GM12801 (cell line): ENCODE results near the gene SLF2.

Experiments
- TF ChIP-seq, protein P1 (sequence below): IDR thresholded peaks from one replicate; pipeline ENCODE4 v1.5.1; 2011; ENCODE audit warnings: control low read depth; ENCODE audit not compliant: insufficient read length; ENCODE audit errors: extremely low read depth

SLF2 gene

DNA sequence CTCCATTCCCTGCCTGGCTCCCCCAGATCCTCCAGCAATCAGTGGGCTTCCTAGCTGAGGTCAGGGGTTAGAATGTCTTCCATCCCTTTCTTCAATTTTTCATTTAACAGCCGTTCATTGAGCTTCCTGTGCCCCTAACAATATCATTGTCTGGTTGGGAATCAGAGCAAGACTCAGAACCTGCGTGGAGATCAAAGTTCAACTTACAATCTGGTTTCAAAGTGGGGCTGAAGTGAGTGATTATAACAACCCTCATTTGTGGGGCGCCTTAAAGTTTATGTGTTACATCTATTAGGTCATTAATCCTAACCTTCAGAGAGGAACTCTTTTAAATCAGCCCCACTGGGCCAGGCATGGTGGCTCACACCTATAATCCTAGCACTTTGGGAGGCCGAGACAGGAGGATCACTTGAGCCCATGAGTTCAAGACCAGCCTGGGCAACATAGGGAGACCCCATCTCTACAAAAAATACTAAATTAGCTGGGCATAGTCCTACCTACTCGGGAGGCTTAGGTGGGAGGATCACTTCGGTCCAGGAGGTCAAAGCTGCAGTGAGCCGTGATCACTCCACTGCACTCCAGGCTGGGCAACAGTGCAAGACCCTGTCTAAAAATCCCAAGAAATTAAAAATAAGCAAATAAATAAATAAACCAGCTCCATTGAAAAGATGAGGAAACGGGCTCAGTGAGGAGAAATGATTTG lies 45.4 kb upstream of the SLF2 start:
- TF ChIP-seq, protein P1, sequence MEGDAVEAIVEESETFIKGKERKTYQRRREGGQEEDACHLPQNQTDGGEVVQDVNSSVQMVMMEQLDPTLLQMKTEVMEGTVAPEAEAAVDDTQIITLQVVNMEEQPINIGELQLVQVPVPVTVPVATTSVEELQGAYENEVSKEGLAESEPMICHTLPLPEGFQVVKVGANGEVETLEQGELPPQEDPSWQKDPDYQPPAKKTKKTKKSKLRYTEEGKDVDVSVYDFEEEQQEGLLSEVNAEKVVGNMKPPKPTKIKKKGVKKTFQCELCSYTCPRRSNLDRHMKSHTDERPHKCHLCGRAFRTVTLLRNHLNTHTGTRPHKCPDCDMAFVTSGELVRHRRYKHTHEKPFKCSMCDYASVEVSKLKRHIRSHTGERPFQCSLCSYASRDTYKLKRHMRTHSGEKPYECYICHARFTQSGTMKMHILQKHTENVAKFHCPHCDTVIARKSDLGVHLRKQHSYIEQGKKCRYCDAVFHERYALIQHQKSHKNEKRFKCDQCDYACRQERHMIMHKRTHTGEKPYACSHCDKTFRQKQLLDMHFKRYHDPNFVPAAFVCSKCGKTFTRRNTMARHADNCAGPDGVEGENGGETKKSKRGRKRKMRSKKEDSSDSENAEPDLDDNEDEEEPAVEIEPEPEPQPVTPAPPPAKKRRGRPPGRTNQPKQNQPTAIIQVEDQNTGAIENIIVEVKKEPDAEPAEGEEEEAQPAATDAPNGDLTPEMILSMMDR: no peak

DNA sequence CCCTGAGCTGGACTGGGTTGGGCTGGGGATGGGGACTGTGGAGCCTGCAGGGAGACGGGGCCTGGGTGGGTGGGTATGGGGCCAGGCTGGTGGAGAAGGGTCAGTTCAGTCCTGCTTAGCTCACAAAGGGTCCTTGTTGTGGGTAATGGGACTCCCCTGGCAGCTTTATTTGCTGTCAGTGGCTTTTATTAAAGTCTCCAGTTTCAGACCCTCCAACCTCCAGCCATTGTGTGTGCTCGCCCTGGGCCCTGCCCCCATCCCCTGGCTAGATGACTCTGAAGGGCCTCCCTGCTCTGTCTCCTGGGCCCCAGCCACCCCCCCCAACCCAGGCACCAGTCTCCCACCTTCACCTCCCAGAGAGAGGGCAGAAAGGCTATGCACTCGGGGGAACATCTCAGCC lies 44.4 kb upstream of the SLF2 start:
- TF ChIP-seq, protein P1: no peak

DNA sequence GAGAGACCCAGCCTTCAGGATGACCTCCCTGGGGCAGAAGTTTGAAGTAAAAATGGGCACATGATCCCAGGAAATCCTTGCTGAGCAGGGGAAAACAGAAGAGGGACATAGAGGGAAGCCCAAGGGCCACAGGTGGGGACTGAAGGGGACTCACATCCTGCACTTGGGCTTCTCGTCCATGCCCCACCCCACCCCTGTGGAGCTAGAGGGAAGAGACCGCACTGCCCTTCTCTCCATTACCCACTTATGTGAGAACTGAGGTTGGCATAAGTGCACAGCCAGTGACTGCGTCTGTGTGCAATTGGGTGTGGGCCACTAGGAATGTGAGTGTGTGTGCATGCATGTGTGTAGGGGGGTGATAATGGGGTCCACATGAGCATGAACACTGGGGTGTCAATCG lies 43.4 kb upstream of the SLF2 start:
- TF ChIP-seq, protein P1: no peak

DNA sequence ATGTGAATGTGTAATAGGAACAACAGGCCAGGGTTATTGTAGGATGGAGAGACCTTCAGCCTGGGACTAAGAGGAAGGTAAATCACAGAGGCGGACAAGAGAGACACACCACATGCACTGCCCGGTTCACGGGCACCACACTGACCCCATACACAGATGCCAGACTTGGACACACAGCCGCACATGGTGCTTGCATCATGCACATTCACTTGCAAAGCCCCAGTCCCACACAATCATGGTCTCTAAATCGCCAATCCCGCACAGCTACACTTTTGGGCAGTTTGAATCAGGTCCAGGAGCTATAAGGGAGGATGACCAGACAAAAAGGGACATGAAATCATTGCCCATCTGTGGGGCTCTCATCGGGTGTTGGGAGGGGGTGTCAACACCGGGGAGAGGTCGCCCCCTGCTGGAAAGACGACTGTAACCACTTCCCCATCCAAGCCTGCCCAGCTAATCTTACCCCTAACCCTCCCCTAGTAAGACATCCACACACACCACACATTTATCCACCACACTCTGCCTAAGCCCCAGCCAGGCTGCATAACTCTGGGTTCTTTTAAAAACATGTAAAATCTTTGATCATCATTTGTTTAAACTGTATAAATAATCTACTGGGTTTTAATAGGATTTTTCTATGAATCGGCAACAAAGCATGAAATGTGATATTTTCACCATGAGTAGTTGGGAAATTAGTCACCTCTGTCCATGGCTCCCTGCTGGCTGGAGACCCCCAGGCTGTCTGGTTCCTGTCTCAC lies 40.5 kb upstream of the SLF2 start:
- TF ChIP-seq, protein P1: no peak

DNA sequence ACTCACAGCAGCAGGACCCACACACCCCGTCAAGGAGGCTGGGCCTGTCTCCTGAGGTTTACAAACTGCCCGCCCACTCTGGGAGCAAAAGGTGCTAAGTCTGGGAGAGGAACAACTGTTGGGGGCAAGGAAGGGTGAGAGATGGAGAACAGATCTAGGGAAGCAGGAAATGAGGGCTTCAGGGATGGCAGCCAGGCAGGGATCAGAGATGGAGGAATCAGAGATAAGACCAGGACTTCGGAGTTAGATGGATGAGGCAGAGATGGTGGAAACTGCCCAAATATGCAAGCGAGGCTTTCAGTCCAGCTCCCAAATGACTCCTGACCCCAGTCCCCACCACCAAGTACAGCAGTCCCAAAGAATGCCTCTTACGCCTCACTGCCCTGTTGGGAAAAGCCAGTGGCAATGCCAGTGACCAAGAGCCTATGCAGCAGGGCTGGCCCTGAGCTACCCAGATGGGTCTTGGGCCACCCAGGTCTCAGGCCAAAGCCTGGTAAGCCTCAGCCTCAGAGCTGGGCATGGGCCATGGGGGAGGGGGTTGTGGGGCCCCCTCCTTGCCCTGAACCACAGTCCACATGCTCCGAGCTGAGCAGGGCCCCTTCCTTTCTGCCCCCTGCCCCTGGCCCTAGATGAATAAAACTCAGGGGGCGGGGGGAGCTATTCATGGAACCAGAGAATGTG lies 39.5 kb upstream of the SLF2 start:
- TF ChIP-seq, protein P1: no peak

DNA sequence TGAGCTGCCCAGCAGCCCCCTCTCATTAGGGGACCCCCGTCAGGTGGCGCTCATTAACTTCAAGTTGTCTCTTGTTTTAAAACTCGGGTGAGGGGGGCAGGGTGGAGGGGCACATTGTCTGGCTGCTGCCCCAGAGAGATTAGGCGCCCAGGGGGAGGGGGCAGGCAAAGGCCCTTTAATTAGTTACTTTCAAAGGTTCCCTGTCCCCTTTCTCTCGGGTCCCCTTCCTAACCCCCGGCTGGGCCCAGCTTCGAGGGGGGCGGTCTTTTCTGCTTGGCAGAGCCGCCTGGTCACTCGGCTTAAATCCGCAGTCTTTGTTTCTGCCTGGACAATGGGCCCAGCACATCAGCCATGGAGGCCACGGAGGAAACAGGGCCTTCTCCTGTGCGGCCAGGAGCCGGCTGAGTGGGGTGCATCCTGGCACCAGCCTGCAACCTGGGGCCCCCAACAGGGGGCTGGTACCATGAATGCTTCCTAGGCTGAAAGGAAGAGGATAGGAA lies 38.9 kb upstream of the SLF2 start:
- TF ChIP-seq, protein P1: no peak
